ENCODE measurements around the gene RUNDC3A. TPM values are rescaled to one million over a fixed set of nuclear protein-coding genes. Genes with fewer than 3 reads are reported as not detected.

Gene RUNDC3A
- total and polyA plus RNA-seq, 2 of the 8 experiments (the other 6 are each of a cell fraction or from before 2014, with no cell fraction given): 6.4 to 13.8 TPM

DNA sequence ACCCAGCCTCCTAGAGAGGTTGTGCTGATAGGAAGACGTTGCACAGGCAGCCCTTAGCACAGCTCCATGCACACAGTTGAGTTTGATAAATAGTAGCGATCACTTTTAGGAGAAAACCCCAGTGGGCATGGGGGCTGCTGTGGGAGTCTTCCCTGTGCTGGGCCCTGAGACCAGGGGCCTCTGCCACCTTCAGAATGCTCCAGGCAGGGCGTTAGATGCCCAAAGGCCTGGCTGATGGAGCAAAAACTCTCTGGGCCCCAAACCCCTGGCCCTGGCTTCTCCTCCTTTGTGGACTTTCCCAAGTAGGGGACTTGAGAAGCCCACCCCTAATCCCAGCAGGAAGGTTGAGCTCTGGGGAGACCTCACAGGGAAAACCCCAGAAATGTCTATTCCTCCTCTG, 26.1 kb upstream of the RUNDC3A start:
- no peak overlapping the region for H3K9ac ChIP-seq (replicated peaks in 1 of 4; ENCODE audit: extremely low read depth in 1 of 4, low read depth in 3 of 4, low read length in 3 of 4)
- ChIA-PET CTCF (ENCODE audit: partially characterized antibody) (interaction anchor here (0.6 to 1.3 kb wide), 5 partner anchors 15 to 1463 kb away, joined by 3 to 5 read pairs (median 3); no protein-coding TSS in a partner anchor), POLR2A (ENCODE audit: partially characterized antibody) (interaction anchor here (0.6 to 1.6 kb wide), 3 partner anchors 12 to 50 kb away, joined by 3 to 5 read pairs (median 3); no protein-coding TSS in a partner anchor)
- no peak for TF ChIP-seq POU5F1 (IDR thresholded peaks at IDR 0.05; ENCODE audit: low read depth, low read length)
- H2BK20ac ChIP-seq (ENCODE audit: low read length): no peak overlapping the region
- H3K79me2 ChIP-seq (ENCODE audit: control insufficient read depth in 1 of 2, insufficient read depth in 2 of 2, low read length in 2 of 2): no peaks in the 10 kb centered on the region
- H4K20me1 ChIP-seq (replicated peaks in 1 of 2; ENCODE audit: control insufficient read depth in 1 of 2, insufficient read depth in 2 of 2, low read length in 2 of 2): no peaks in the 10 kb centered on the region
- H3K4me1 ChIP-seq (replicated peaks in 1 of 4; ENCODE audit: control insufficient read depth in 3 of 4, insufficient read depth in 4 of 4, low read length in 3 of 4): peaks cover 0 to 12% (median 7%) of the 10 kb centered on the region in 4 experiments; a peak in 6 of 7 replicates
- no peak overlapping the region for H2BK5ac ChIP-seq (ENCODE audit: low read depth, low read length)
- H3K4ac ChIP-seq (replicated peaks; ENCODE audit: insufficient read length, low read depth, low read length): no peak overlapping the region
- H2BK15ac ChIP-seq (ENCODE audit: low read length): no peak overlapping the region
- H3K27me3 ChIP-seq (replicated peaks in 1 of 4; ENCODE audit: control insufficient read depth in 3 of 4, extremely low read depth in 1 of 4, insufficient read depth in 3 of 4, low read length in 3 of 4): 0 out of 7 replicates have a peak, but pooled peaks cover 0 to 2% (median 0%) of the 10 kb centered on the region in 4 experiments
- H3K4me3 ChIP-seq (ENCODE audit: extremely low read depth in 1 of 4, insufficient read depth in 2 of 4, low read depth in 3 of 4, low read length in 4 of 4): no peak overlapping the region
- H3K27ac ChIP-seq (ENCODE audit: low read depth, low read length): no peak overlapping the region
- H3K14ac ChIP-seq (ENCODE audit: insufficient read length): no peak overlapping the region
- no peak overlapping the region for H3K56ac ChIP-seq (replicated peaks; ENCODE audit: insufficient read length, low read depth, low read length)
- DNase-seq (ENCODE audit: low read depth in 1 of 2, low spot score in 2 of 2) (no peak), FAIRE-seq (no peak)
- H2BK12ac ChIP-seq (ENCODE audit: low read depth, low read length): no peak overlapping the region
- no peak overlapping the region for H4K8ac ChIP-seq (ENCODE audit: extremely low read depth, insufficient read depth, low read length)
- no peak overlapping the region for H3K4me2 ChIP-seq (ENCODE audit: insufficient read depth in 1 of 2, low read depth in 2 of 2, low read length in 2 of 2)
- no peak overlapping the region for H3K23ac ChIP-seq (ENCODE audit: insufficient read length)
- no peak overlapping the region for H3K18ac ChIP-seq (ENCODE audit: extremely low read depth, low read length)
- 90% methylated on average over 3 of the region's 3 CpGs; no CpG with 5 or more reads in 1 of the 2 experiments for WGBS, 2 experiments (ENCODE audit: extremely low coverage in 1 of 2, insufficient coverage in 1 of 2, insufficient read length in 1 of 2, insufficient replicate concordance in 2 of 2, low coverage in 1 of 2, low lambda C conversion rate in 2 of 2, missing lambda C conversion rate in 1 of 2)
- H3K36me3 ChIP-seq (ENCODE audit: control insufficient read depth in 2 of 4, insufficient read depth in 4 of 4, low read length in 3 of 4): no peaks in the 10 kb centered on the region
- H2AFZ ChIP-seq (ENCODE audit: low read length): no peak overlapping the region
- no peak overlapping the region for H2AK5ac ChIP-seq (ENCODE audit: low read depth, low read length)
- H4K91ac ChIP-seq (replicated peaks; ENCODE audit: insufficient read length, low read length): no peak overlapping the region
- no peak overlapping the region for H2BK120ac ChIP-seq (replicated peaks; ENCODE audit: low read depth, low read length)
- no peaks in the 10 kb centered on the region for H3K9me3 ChIP-seq (ENCODE audit: insufficient read depth in 2 of 2, low read depth in 1 of 2, low read length in 1 of 2)
- no peak overlapping the region for H4K5ac ChIP-seq (ENCODE audit: insufficient read length, low read depth, low read length)
- no peaks in the 10 kb centered on the region for H3K23me2 ChIP-seq (ENCODE audit: low read depth, low read length)
- no peaks in the 10 kb centered on the region for H3K79me1 ChIP-seq (ENCODE audit: low read depth, low read length)
